ENCODE results near the gene TBC1D20.

Gene TBC1D20

GRCh38 chr20:437787-438486 is 24.4 kb downstream of the TBC1D20 start:
- DNase-seq, result no peak

- DNase-seq, result no peak
These were observed 25.9 kb downstream of the TBC1D20 start for GRCh38 chr20:436476-436875.

- no peak for DNase-seq
These were observed 26.8 kb downstream of the TBC1D20 start for GRCh38 chr20:435558-435957.

GRCh38 chr20:434661-435419 is 27.5 kb downstream of the TBC1D20 start:
- DNase-seq, result no peak

- no peak for DNase-seq
These were observed 28.1 kb downstream of the TBC1D20 start for GRCh38 chr20:434221-434620.

GRCh38 chr20:433300-433975 is 28.9 kb downstream of the TBC1D20 start:
- DNase-seq, result no peak

GRCh38 chr20:432677-433299 is 29.5 kb downstream of the TBC1D20 start:
- no peak for DNase-seq

GRCh38 chr20:432208-432607 is 30.1 kb downstream of the TBC1D20 start:
- no peak for DNase-seq

GRCh38 chr20:431012-431904 is 31.1 kb downstream of the TBC1D20 start:
- DNase-seq, result no peak

- DNase-seq, result no peak
These were observed 32.0 kb downstream of the TBC1D20 start for GRCh38 chr20:430091-430999.

- DNase-seq, result no peak
These were observed 33.6 kb downstream of the TBC1D20 start for GRCh38 chr20:428658-429200.

GRCh38 chr20:427849-428657 is 34.3 kb downstream of the TBC1D20 start:
- no peak for DNase-seq

GRCh38 chr20:427401-427800 is 34.9 kb downstream of the TBC1D20 start:
- no peak for DNase-seq

- no peak for DNase-seq
These were observed 35.8 kb downstream of the TBC1D20 start for GRCh38 chr20:426566-426965.

- no peak for DNase-seq
These were observed 40.6 kb downstream of the TBC1D20 start for GRCh38 chr20:421685-422250.

GRCh38 chr20:420721-421574 is 41.4 kb downstream of the TBC1D20 start:
- DNase-seq, result no peak

GRCh38 chr20:420166-420620 is 42.1 kb downstream of the TBC1D20 start:
- no peak for DNase-seq

GRCh38 chr20:419556-420165 is 42.7 kb downstream of the TBC1D20 start:
- DNase-seq, result no peak
